ENCODE measurements around the gene TPST2.

The TPST2 gene

GRCh38 chr22:26610072-26610958 lies 20.4 kb upstream of the TPST2 start:
- peak; percentile 82 for DNase-seq (ENCODE audit: low read depth)

- DNase-seq (ENCODE audit: low read depth), result no peak
These were observed 19.4 kb upstream of the TPST2 start for GRCh38 chr22:26609287-26609686.

GRCh38 chr22:26608129-26608528 lies 18.2 kb upstream of the TPST2 start:
- no peak for DNase-seq (ENCODE audit: low read depth)

GRCh38 chr22:26606611-26607010 lies 16.7 kb upstream of the TPST2 start:
- DNase-seq (ENCODE audit: low read depth), result peak; percentile 26

- no peak for DNase-seq (ENCODE audit: low read depth)
These were observed 14.4 kb upstream of the TPST2 start for GRCh38 chr22:26604368-26604767.

- DNase-seq (ENCODE audit: low read depth), result no peak
These were observed 12.2 kb upstream of the TPST2 start for GRCh38 chr22:26602127-26602526.

- DNase-seq (ENCODE audit: low read depth), result no peak
These were observed 11.8 kb upstream of the TPST2 start for GRCh38 chr22:26601726-26602125.

GRCh38 chr22:26599505-26599904 lies 9.6 kb upstream of the TPST2 start:
- no peak for DNase-seq (ENCODE audit: low read depth)

GRCh38 chr22:26597480-26597879 lies 7.5 kb upstream of the TPST2 start:
- DNase-seq (ENCODE audit: low read depth), result no peak

- no peak for DNase-seq (ENCODE audit: low read depth)
These were observed 7.1 kb upstream of the TPST2 start for GRCh38 chr22:26597026-26597425.

- DNase-seq (ENCODE audit: low read depth), result no peak
These were observed 3.8 kb upstream of the TPST2 start for GRCh38 chr22:26593763-26594162.

GRCh38 chr22:26592421-26592891 lies 2.5 kb upstream of the TPST2 start:
- DNase-seq (ENCODE audit: low read depth), result no peak

- no peak for DNase-seq (ENCODE audit: low read depth)
These were observed 526 bp downstream of the TPST2 start for GRCh38 chr22:26589367-26589844.

- DNase-seq (ENCODE audit: low read depth), result no peak
These were observed 1.1 kb downstream of the TPST2 start for GRCh38 chr22:26588729-26589366.

GRCh38 chr22:26587991-26588613 lies 1.8 kb downstream of the TPST2 start:
- no peak for DNase-seq (ENCODE audit: low read depth)

GRCh38 chr22:26586556-26587325 lies 3.2 kb downstream of the TPST2 start:
- DNase-seq (ENCODE audit: low read depth), result no peak

GRCh38 chr22:26585104-26585790 lies 4.7 kb downstream of the TPST2 start:
- DNase-seq (ENCODE audit: low read depth), result peak; percentile 89

GRCh38 chr22:26584010-26584409 lies 5.9 kb downstream of the TPST2 start:
- no peak for DNase-seq (ENCODE audit: low read depth)

- no peak for DNase-seq (ENCODE audit: low read depth)
These were observed 8.2 kb downstream of the TPST2 start for GRCh38 chr22:26581633-26582168.

GRCh38 chr22:26581026-26581425 lies 8.9 kb downstream of the TPST2 start:
- no peak for DNase-seq (ENCODE audit: low read depth)

Measured in HS-27A (cell line).